ENCODE measurements around the gene PCDHGA2.
A peak's percentile ranks its signal among the peaks of the same experiment; 100 is the strongest.
"Not testable (repeated sequence)": the region's sequence is repeated elsewhere in the genome, so short reads cannot be mapped to it uniquely, and the experiment has no call there.

PCDHGA2 gene

DNA sequence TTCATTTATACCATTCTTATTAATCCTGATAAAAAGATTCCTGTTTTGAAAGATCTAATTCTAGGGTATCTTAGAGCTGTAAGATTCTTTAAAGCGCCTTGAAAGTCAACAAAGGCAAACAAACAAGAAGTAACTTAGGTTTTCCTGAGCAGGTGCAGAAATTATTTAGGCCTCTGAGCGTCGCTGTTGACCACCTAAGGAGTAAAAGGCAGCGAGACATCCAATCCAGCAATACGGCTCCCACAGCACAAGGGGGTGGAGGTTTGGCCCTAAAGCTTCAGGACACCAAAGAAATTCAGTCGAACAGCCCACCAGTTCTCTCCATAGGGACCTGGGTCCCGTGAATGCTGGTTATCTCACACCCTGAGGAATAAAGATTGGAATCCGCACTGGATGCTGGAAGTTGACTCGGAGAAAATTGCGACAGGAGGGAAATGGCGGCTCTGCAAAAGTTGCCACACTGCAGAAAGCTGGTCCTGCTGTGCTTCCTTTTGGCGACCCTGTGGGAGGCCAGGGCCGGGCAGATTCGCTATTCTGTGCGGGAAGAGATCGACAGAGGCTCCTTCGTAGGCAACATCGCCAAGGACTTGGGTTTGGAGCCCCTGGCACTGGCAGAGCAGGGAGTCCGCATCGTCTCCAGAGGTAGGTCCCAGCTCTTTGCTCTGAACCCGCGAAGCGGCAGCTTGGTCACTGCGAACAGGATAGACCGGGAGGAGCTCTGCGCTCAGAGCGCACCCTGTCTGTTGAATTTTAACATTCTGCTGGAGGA, at the start of gene PCDHGA2:
Gene PCDHGA2 (plus strand): TSS at position 223 of the 769 bp plus-strand sequence.
- Histone ChIP-seq H3K4me3 (ENCODE audit: insufficient read length, low read depth) (no peak within 1 kb of the TSS), H3K27me3 (ENCODE audit: insufficient read depth, insufficient read length) (no peaks in the 10 kb centered on the region), H3K4me1 (ENCODE audit: insufficient read depth, insufficient read length) (no peaks in the 10 kb centered on the region), H3K9ac (ENCODE audit: insufficient read length, low read depth) (no peak within 1 kb of the TSS), H3K9me3 (ENCODE audit: insufficient read depth, low read length) (peaks cover 28% of the 10 kb centered on the region), H3K36me3 (ENCODE audit: insufficient read depth, insufficient read length, low read length) (no peaks in the 10 kb centered on the region)
- peak; percentile 42 for DNase-seq (ENCODE audit: low read depth, low spot score)
- TF ChIP-seq ZNF274 (IDR thresholded peaks at IDR 0.05; ENCODE audit: low read depth, low read length) (no peak), YY1 (IDR thresholded peaks at IDR 0.05; ENCODE audit: insufficient read depth, insufficient read length) (no peak), SUZ12 (IDR thresholded peaks at IDR 0.05; ENCODE audit: extremely low read depth, insufficient read depth, insufficient read length) (no peak)

DNA sequence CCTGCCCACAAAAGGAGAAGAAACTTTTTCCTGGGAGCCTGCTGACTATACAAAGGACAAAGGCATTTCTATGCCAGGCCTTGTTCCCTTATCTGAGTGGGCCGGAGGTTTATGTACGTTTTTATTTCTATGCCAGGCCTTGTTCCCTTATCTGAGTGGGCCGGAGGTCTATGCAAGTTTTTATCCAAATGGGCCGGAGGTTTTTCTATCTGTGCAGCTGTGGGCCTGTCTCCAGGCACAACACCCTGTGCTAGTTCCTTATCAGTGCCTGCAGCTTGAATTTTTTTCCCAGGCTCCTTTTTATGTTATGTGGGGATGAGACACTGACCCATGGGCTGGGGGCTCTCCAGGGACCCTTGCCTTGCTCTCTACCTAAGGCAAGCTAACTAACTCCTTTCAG, 40.2 kb upstream of the PCDHGA2 start:
- no peak overlapping the region for H3K9ac ChIP-seq (ENCODE audit: insufficient read length, low read depth)
- no peaks in the 10 kb centered on the region for H3K9me3 ChIP-seq (ENCODE audit: insufficient read depth, low read length)
- H3K36me3 ChIP-seq (ENCODE audit: insufficient read depth, insufficient read length, low read length) = no peaks in the 10 kb centered on the region

DNA sequence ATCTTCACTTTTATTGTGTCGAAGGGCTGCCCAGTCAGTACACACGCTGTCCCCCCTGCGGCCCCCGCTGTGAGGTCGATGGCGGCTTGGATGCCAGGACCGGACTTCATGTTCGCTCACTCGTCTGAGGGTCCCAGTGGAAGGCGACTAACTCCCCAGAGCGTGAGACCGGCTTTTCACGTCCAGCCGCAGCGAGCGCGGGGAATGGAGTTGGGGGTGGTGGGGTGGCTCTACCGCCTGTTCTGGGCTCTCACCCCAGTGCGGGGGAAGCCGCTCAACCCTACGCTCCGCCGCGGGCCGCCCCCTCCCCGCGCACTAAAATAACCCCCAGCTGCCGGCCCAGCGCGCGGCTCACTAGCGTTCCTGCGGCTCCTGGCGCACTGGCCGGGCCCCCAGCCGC, 34.8 kb upstream of the PCDHGA2 start, which contains the start of gene SLC25A2:
Gene SLC25A2 (minus strand): TSS at position 294 of the 400 bp plus-strand sequence. CDS start 184 bp downstream, at position 110.
- TF ChIP-seq YY1 (IDR thresholded peaks at IDR 0.05; ENCODE audit: insufficient read depth, insufficient read length) (no peak), ZNF274 (IDR thresholded peaks at IDR 0.05; ENCODE audit: low read depth, low read length) (no peak), SUZ12 (IDR thresholded peaks at IDR 0.05; ENCODE audit: extremely low read depth, insufficient read depth, insufficient read length) (no peak)

More for the DNA sequence above, 40.2 kb upstream of the PCDHGA2 start:
- DNase-seq (ENCODE audit: low read depth, low spot score) = no peak
- TF ChIP-seq YY1 (IDR thresholded peaks at IDR 0.05; ENCODE audit: insufficient read depth, insufficient read length) = no peak
- no peak for TF ChIP-seq SUZ12 (IDR thresholded peaks at IDR 0.05; ENCODE audit: extremely low read depth, insufficient read depth, insufficient read length)
- no peak for TF ChIP-seq ZNF274 (IDR thresholded peaks at IDR 0.05; ENCODE audit: low read depth, low read length)
- no peak overlapping the region for H3K4me3 ChIP-seq (ENCODE audit: insufficient read length, low read depth)
- no peaks in the 10 kb centered on the region for H3K4me1 ChIP-seq (ENCODE audit: insufficient read depth, insufficient read length)
- no peaks in the 10 kb centered on the region for H3K27me3 ChIP-seq (ENCODE audit: insufficient read depth, insufficient read length)

DNA sequence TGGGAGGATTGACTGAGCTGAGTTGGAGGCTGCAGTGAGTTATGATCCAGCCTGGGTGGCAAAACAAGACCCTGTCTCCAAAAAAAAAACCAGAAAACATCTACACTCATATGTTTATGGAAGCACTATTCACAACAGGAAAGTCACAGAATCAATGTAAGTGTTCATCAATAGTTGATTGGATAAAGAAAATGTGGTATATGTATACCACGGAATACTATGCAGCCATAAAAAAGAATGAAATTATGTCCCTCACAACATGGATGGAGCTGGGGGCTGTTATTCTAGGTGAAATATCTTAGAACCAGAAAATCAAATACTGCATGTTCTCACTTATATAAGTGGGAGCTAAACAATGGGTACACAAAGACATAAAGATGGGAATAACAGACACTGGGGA, 31.9 kb upstream of the PCDHGA2 start:
- no peaks in the 10 kb centered on the region for H3K27me3 ChIP-seq (ENCODE audit: insufficient read depth, insufficient read length)
- H3K4me1 ChIP-seq (ENCODE audit: insufficient read depth, insufficient read length) = no peaks in the 10 kb centered on the region
- no peak overlapping the region for H3K4me3 ChIP-seq (ENCODE audit: insufficient read length, low read depth)
- no peaks in the 10 kb centered on the region for H3K9me3 ChIP-seq (ENCODE audit: insufficient read depth, low read length)
- no peak for DNase-seq (ENCODE audit: low read depth, low spot score)
- H3K9ac ChIP-seq (ENCODE audit: insufficient read length, low read depth) = no peak overlapping the region
- TF ChIP-seq ZNF274 (IDR thresholded peaks at IDR 0.05; ENCODE audit: low read depth, low read length) (no peak), YY1 (IDR thresholded peaks at IDR 0.05; ENCODE audit: insufficient read depth, insufficient read length) (no peak), SUZ12 (IDR thresholded peaks at IDR 0.05; ENCODE audit: extremely low read depth, insufficient read depth, insufficient read length) (no peak)
- H3K36me3 ChIP-seq (ENCODE audit: insufficient read depth, insufficient read length, low read length) = no peaks in the 10 kb centered on the region

More for the DNA sequence above, 34.8 kb upstream of the PCDHGA2 start, which contains the start of gene SLC25A2:
- no peaks in the 10 kb centered on the region for H3K4me1 ChIP-seq (ENCODE audit: insufficient read depth, insufficient read length)
- no peak within 1 kb of the TSS for H3K9ac ChIP-seq (ENCODE audit: insufficient read length, low read depth)
- H3K4me3 ChIP-seq (ENCODE audit: insufficient read length, low read depth) = no peak within 1 kb of the TSS
- no peak for DNase-seq (ENCODE audit: low read depth, low spot score)
- H3K9me3 ChIP-seq (ENCODE audit: insufficient read depth, low read length) = no peaks in the 10 kb centered on the region
- H3K27me3 ChIP-seq (ENCODE audit: insufficient read depth, insufficient read length) = no peaks in the 10 kb centered on the region
- no peaks in the 10 kb centered on the region for H3K36me3 ChIP-seq (ENCODE audit: insufficient read depth, insufficient read length, low read length)

DNA sequence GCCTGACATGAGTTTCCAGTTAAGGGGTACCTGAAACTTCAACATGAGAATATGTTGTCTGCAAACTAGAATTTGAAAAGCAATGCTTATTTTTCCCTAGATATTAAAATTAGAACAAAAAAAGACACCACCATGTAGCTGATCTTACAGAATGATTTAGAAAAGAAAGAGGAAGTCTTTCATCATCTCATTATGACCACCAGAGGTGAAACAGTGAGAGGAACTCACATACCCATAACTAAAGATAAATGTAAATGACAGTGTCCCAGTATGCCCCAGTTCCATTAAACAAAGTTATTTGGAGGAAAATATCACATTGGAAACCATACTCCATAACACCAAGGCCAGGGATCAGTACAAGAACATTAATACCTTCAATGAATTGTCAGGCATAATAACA, 24.8 kb upstream of the PCDHGA2 start:
- peaks cover 15% of the 10 kb centered on the region for H3K36me3 ChIP-seq (ENCODE audit: insufficient read depth, insufficient read length, low read length)
- no peak overlapping the region for H3K9ac ChIP-seq (ENCODE audit: insufficient read length, low read depth)
- no peak for DNase-seq (ENCODE audit: low read depth, low spot score)
- H3K4me1 ChIP-seq (ENCODE audit: insufficient read depth, insufficient read length) = no peaks in the 10 kb centered on the region
- H3K4me3 ChIP-seq (ENCODE audit: insufficient read length, low read depth) = no peak overlapping the region
- H3K27me3 ChIP-seq (ENCODE audit: insufficient read depth, insufficient read length) = no peaks in the 10 kb centered on the region
- peaks cover 12% of the 10 kb centered on the region for H3K9me3 ChIP-seq (ENCODE audit: insufficient read depth, low read length)
- TF ChIP-seq SUZ12 (IDR thresholded peaks at IDR 0.05; ENCODE audit: extremely low read depth, insufficient read depth, insufficient read length) (no peak), ZNF274 (IDR thresholded peaks at IDR 0.05; ENCODE audit: low read depth, low read length) (no peak), YY1 (IDR thresholded peaks at IDR 0.05; ENCODE audit: insufficient read depth, insufficient read length) (no peak)

DNA sequence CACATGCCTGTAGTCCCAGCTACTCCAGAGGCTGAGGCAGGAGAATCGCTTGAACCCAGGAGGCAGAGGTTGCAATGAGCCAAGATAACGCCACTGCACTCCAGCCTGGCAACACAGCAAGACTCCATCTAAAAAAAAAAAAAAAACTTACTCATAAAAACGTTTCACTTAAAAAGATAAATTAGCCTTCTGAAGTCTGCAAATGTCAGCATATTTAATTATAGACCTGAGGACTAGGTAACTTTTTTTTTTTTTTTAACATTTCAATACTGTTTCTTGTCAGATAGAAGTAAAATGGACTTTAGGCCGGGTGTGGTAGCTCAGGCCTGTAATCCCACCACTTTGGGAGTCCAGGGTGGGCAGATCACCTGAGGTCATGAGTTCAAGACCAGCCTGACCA, 21.6 kb upstream of the PCDHGA2 start:
- H3K4me3 ChIP-seq (ENCODE audit: insufficient read length, low read depth) = not testable (repeated sequence)

DNA sequence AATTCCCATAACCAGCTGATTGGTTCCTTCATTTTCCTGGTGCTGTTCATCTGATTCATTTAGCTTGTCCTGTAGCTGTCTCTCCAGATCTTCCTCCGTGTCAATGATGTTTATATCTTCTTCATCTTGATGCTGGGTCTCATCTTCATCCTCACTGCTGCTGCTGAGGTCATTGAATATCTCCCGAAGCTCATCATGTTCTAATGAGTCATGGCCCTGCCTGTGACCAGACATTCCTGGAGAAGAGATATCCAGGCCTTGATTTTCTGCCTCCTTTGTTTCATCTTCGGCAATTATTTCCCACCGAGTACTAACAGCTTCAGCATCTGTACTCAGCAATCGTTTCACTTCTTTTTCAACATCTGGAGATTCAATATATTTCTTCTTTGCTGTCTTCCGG, 19.4 kb upstream of the PCDHGA2 start:
- Histone ChIP-seq H3K4me1 (ENCODE audit: insufficient read depth, insufficient read length) (no peaks in the 10 kb centered on the region), H3K9ac (ENCODE audit: insufficient read length, low read depth) (no peak overlapping the region), H3K4me3 (ENCODE audit: insufficient read length, low read depth) (peak overlapping the region; percentile 88), H3K9me3 (ENCODE audit: insufficient read depth, low read length) (peaks cover 26% of the 10 kb centered on the region), H3K36me3 (ENCODE audit: insufficient read depth, insufficient read length, low read length) (peaks cover 27% of the 10 kb centered on the region), H3K27me3 (ENCODE audit: insufficient read depth, insufficient read length) (no peaks in the 10 kb centered on the region)
- TF ChIP-seq YY1 (IDR thresholded peaks at IDR 0.05; ENCODE audit: insufficient read depth, insufficient read length) = no peak
- no peak for TF ChIP-seq SUZ12 (IDR thresholded peaks at IDR 0.05; ENCODE audit: extremely low read depth, insufficient read depth, insufficient read length)
- no peak for TF ChIP-seq ZNF274 (IDR thresholded peaks at IDR 0.05; ENCODE audit: low read depth, low read length)
- no peak for DNase-seq (ENCODE audit: low read depth, low spot score)

More for the DNA sequence above, 21.6 kb upstream of the PCDHGA2 start:
- peaks cover 27% of the 10 kb centered on the region for H3K36me3 ChIP-seq (ENCODE audit: insufficient read depth, insufficient read length, low read length)
- H3K4me1 ChIP-seq (ENCODE audit: insufficient read depth, insufficient read length); H3K27me3 ChIP-seq (ENCODE audit: insufficient read depth, insufficient read length); DNase-seq (ENCODE audit: low read depth, low spot score); H3K9ac ChIP-seq (ENCODE audit: insufficient read length, low read depth): not testable (repeated sequence)
- peaks cover 26% of the 10 kb centered on the region for H3K9me3 ChIP-seq (ENCODE audit: insufficient read depth, low read length)

All from NT2/D1 (cell line).